Upper lobe of left lung (tissue), 6 donors: ENCODE results near the gene TCERG1L. TPM values are rescaled to one million over a fixed set of nuclear protein-coding genes. Genes with fewer than 3 reads are reported as not detected.

Source experiments
- ATAC-seq, 2 donors: fragments of 200-7000 bp; cut with Tn5 transposase; one replicate each; pipeline ENCODE4 v1.9.1; 2022; ENCODE audit warnings: mild to moderate bottlenecking in 2 of 2, moderate library complexity in 2 of 2; ENCODE audit not compliant: low FRiP score in 2 of 2
- DNase-seq, 2 donors: peaks; one replicate each; pipeline ENCODE4 v3.0.0-alpha.2; 2019 to 2020
- H3K27ac ChIP-seq, 4 donors: fragments of 200-600 bp; sonication (generic); one replicate each; pipeline ENCODE4 v1.5.1; 2016 to 2019
- H3K27me3 ChIP-seq, 4 donors: fragments of 200-600 bp; sonication (generic); one replicate each; pipeline ENCODE4 v1.5.1; 2017 to 2019
- H3K36me3 ChIP-seq, 4 donors: fragments of 200-600 bp; sonication (generic); one replicate each; pipeline ENCODE4 v1.5.1; 2016 to 2019
- H3K4me1 ChIP-seq, 4 donors: fragments of 200-600 bp; sonication (generic); one replicate each; pipeline ENCODE4 v1.5.1; 2018 to 2019
- H3K4me3 ChIP-seq, 4 donors: fragments of 200-600 bp; sonication (generic); one replicate each; pipeline ENCODE4 v1.5.1; 2017 to 2019; ENCODE audit warnings: mild to moderate bottlenecking in 2 of 4, moderate library complexity in 1 of 4
- H3K9me3 ChIP-seq, 4 donors: fragments of 200-600 bp; sonication (generic); one replicate each; pipeline ENCODE4 v1.5.1; 2018 to 2019
- EP300 ChIP-seq, 4 donors: sonication (generic); formaldehyde crosslinking; IDR thresholded peaks; one replicate each; pipeline ENCODE4 v1.5.1; 2017; ENCODE audit warnings: antibody characterized with exemption in 4 of 4, control low read depth in 2 of 4
- POLR2A ChIP-seq, 4 donors: fragments of 450-650 bp; IDR thresholded peaks; one replicate each; pipeline ENCODE4 v1.5.1; 2016 to 2017; ENCODE audit warnings: antibody characterized with exemption in 4 of 4, mild to moderate bottlenecking in 2 of 4
- POLR2AphosphoS5 ChIP-seq, 2 donors: sonication (generic); formaldehyde crosslinking; IDR thresholded peaks; one replicate each; pipeline ENCODE4 v1.5.1; 2017; ENCODE audit warnings: antibody characterized with exemption in 2 of 2
- WGBS, 2 donors: methylation state at CpG; one replicate each; pipeline ENCODE4 v1.1.5; 2017 to 2018; 5-methylcytosine and 5-hydroxymethylcytosine counted together
- total RNA-seq, 6 donors: library from RNA; depleted of rRNA in 4 of 6; stranded (reverse); fragments of >200 nt in 4 of 6; gene quantifications; one replicate each; pipeline versions ENCODE4 v1.1.0 to v1.2.1, GENCODE V29; 2016 to 2021
- TF ChIP-seq, protein P1 (sequence below), 6 experiments: fragments of 450-650 bp in 4 of 6; fragments of 200-600 bp in 2 of 6; sonication (generic) in 2 of 6; IDR thresholded peaks; one replicate each; pipeline ENCODE4 v1.5.1; 2016 to 2019; ENCODE audit warnings: antibody characterized with exemption in 6 of 6
- donor health status: DM: no; HTN: no; CAD: no; lungs with moderate emphysema.
- donor health status: DM: no; HTN: yes; CAD: no; lungs with severe emphysema.

The TCERG1L gene
- total RNA-seq, 6 donors from 2014 or later: 0.10 TPM; not detected in 5

DNA sequence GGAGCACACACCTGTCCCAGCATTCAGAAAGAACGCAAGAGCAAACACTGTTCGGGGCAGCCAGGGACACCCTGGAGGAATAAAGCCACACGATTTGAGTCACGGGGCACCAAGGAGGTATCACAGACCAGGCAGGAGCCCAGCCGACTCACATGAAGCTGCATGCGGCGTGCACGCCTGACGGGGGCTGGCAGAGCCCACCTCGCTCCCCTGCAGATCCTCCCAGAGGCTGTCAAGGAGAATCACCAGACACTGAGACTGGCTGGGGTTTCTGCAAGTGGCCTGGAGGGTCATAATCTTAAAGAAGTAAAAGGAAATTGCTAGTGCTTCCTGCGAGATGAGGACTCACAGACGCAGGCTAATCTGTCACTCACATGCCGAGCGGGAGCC, 61.6 kb downstream of the TCERG1L start:
- H3K27me3 ChIP-seq: no peaks in the 10 kb centered on the region
- DNase-seq: no peak

DNA sequence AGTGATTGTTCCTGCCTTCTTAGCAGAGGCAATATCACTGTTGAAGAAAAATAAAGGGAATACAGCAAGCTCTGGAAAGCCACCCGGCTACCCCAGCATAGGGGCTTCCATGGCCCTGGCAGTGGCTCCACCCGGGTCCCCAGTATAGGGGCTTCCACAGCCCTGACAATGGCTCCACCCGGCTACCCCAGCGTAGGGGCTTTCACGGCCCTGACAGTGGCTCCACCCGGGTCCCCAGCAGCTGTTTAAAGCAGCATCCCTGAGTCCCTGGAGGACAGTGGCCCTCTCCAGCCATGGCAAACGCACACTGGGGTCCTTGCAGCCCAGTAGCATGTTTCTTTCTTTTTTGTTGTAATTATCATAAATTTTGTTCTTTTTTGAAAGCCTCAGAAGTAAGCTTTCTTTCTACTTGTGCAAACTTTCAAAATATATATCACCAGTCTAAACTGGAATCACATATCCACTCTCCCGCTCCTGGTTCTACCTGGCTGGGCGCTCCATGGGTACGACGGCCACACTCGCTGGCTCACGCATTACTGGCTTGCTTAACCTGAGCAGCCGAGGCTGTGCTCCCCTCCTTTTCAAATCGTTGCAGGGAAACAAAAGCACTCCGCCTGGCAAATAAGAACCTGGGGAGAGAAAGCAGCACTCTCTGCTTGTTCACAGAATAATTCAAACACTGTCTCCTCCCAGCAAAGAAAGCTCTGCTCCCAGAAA, 62.1 kb downstream of the TCERG1L start:
- no peak for TF ChIP-seq POLR2A (IDR thresholded peaks at IDR 0.05)
- TF ChIP-seq POLR2AphosphoS5 (IDR thresholded peaks at IDR 0.05): no peak
- TF ChIP-seq EP300 (IDR thresholded peaks at IDR 0.05): no peak
- TF ChIP-seq, protein P1, sequence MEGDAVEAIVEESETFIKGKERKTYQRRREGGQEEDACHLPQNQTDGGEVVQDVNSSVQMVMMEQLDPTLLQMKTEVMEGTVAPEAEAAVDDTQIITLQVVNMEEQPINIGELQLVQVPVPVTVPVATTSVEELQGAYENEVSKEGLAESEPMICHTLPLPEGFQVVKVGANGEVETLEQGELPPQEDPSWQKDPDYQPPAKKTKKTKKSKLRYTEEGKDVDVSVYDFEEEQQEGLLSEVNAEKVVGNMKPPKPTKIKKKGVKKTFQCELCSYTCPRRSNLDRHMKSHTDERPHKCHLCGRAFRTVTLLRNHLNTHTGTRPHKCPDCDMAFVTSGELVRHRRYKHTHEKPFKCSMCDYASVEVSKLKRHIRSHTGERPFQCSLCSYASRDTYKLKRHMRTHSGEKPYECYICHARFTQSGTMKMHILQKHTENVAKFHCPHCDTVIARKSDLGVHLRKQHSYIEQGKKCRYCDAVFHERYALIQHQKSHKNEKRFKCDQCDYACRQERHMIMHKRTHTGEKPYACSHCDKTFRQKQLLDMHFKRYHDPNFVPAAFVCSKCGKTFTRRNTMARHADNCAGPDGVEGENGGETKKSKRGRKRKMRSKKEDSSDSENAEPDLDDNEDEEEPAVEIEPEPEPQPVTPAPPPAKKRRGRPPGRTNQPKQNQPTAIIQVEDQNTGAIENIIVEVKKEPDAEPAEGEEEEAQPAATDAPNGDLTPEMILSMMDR (IDR thresholded peaks at IDR 0.05): no peak
- H3K27me3 ChIP-seq: no peaks in the 10 kb centered on the region
- no peak overlapping the region for H3K4me3 ChIP-seq
- ATAC-seq (no peak), DNase-seq (no peak)
- H3K4me1 ChIP-seq: no peaks in the 10 kb centered on the region
- no peak overlapping the region for H3K27ac ChIP-seq
- no peaks in the 10 kb centered on the region for H3K36me3 ChIP-seq
- 47 to 61% methylated on average over 16 of the region's 16 CpGs for WGBS, 2 donors
- no peaks in the 10 kb centered on the region for H3K9me3 ChIP-seq

More for the DNA sequence above, 61.6 kb downstream of the TCERG1L start:
- no peak for ATAC-seq
- 15 to 31% methylated on average over 12 to 14 of the region's 14 CpGs for WGBS, 2 donors
- no peak overlapping the region for H3K27ac ChIP-seq
- H3K36me3 ChIP-seq: no peaks in the 10 kb centered on the region
- H3K4me3 ChIP-seq: no peak overlapping the region
- H3K9me3 ChIP-seq: no peaks in the 10 kb centered on the region
- TF ChIP-seq, protein P1 (IDR thresholded peaks at IDR 0.05): no peak
- TF ChIP-seq POLR2A (IDR thresholded peaks at IDR 0.05) (no peak), EP300 (IDR thresholded peaks at IDR 0.05) (no peak), POLR2AphosphoS5 (IDR thresholded peaks at IDR 0.05) (no peak)
- no peaks in the 10 kb centered on the region for H3K4me1 ChIP-seq

DNA sequence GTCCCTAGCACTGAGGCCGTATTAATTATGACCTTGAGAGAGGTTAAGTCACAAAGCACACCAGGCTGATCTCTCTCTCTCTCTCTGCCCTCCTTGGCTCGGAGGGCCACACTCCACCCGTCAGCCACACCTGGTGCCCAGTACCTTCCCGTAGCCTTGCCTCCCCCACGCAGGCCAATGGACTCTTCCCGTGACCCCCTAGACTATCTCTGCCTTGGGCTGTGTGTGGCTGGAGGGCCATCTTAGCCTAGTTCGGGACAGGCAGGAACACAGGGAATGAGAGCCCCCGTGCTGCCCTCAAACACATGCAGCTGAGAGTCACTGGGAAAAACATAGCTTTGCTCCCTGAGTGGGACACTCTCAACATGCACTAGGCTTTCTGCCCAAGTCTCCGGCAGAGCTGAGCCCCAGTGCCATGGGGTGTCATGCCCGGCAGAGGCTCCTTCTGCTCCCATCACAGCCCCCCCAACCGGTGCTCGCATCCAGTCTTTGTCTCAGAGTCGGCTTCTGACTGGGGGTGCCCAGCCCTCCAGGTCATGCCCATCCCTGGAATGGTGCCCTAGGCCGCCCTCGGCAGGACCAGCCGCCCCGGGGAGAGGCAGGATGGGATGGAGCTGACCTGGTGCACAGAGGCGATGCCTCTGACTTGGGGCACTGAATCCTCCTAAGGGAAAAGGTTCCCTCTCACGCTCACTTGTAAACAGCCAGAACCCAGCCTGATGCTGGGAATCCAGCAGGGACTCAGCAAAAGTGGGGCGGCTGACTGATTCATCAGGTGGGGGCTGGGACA, 63.0 kb downstream of the TCERG1L start:
- Histone ChIP-seq H3K27me3 (no peaks in the 10 kb centered on the region), H3K4me1 (no peaks in the 10 kb centered on the region), H3K4me3 (no peak overlapping the region), H3K36me3 (no peaks in the 10 kb centered on the region), H3K9me3 (no peaks in the 10 kb centered on the region), H3K27ac (no peak overlapping the region)
- no peak for TF ChIP-seq EP300 (IDR thresholded peaks at IDR 0.05)
- no peak for TF ChIP-seq POLR2AphosphoS5 (IDR thresholded peaks at IDR 0.05)
- TF ChIP-seq, protein P1 (IDR thresholded peaks at IDR 0.05): no peak
- TF ChIP-seq POLR2A (IDR thresholded peaks at IDR 0.05): no peak
- no peak for ATAC-seq
- peak in 1 of 2 donors; percentile 62 for DNase-seq
- WGBS, 2 donors: 76 to 84% methylated on average over 12 to 20 of the region's 20 CpGs

DNA sequence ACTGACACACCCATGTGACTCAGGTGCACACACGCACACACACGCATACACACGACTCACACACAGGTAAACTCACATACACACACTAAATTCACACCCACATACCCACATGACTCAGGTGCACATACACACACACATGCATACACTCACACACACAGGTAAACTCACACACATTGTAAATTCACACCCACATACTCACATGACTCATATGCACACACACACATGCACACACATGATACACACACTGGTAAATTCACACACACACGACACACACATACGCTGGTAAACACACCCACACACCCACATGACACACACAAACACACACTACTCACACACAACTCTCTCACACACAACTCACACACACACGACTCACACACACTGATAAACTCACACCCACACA, 63.6 kb downstream of the TCERG1L start:
- no peak for DNase-seq

More for the DNA sequence above, 63.6 kb downstream of the TCERG1L start:
- TF ChIP-seq POLR2AphosphoS5 (IDR thresholded peaks at IDR 0.05): no peak
- no peak for TF ChIP-seq POLR2A (IDR thresholded peaks at IDR 0.05)
- TF ChIP-seq, protein P1 (IDR thresholded peaks at IDR 0.05): no peak
- no peak for TF ChIP-seq EP300 (IDR thresholded peaks at IDR 0.05)
- Histone ChIP-seq H3K9me3 (no peaks in the 10 kb centered on the region), H3K27ac (no peak overlapping the region), H3K4me3 (no peak overlapping the region), H3K27me3 (no peaks in the 10 kb centered on the region), H3K36me3 (no peaks in the 10 kb centered on the region), H3K4me1 (no peaks in the 10 kb centered on the region)
- 73 to 78% methylated on average over 6 of the region's 6 CpGs for WGBS, 2 donors
- no peak for ATAC-seq
